WTC11 (cell line): ENCODE results near the gene ELOVL6. TPM values are rescaled to one million over a fixed set of nuclear protein-coding genes. Genes with fewer than 3 reads are reported as not detected.

ENCODE experiments used
- ATAC-seq: fragments of 200-7000 bp; cut with Tn5 transposase; 2 replicates; pipeline ENCODE4 v1.10.0; 2021; ENCODE audit warnings: mild to moderate bottlenecking, moderate library complexity
- CTCF ChIA-PET: fragments of 300-600 bp; sonication (Branson Sonifier 250); formaldehyde crosslinking; loops from one replicate; lab custom pipeline; 2021; ENCODE audit warnings: antibody characterized with exemption; lab: Charles Lee
- POLR2A ChIA-PET: fragments of 350-600 bp; sonication (Branson Sonifier 250); formaldehyde crosslinking; loops from one replicate; lab custom pipeline; 2021; ENCODE audit warnings: antibody characterized with exemption; lab: Charles Lee
- DNase-seq: peaks from one replicate; pipeline ENCODE4 v3.0.0; 2021; ENCODE audit warnings: low spot score
- H3K27ac Mint-ChIP-seq: 2 replicates; pipeline ENCODE4 v1.8.0; 2021; ENCODE audit warnings: mixed read lengths
- H3K27me3 Mint-ChIP-seq: 2 replicates; pipeline ENCODE4 v1.8.0; 2021; ENCODE audit warnings: low read depth, mild to moderate bottlenecking, moderate library complexity, mixed read lengths
- H3K36me3 Mint-ChIP-seq: 2 replicates; pipeline ENCODE4 v1.8.0; 2021; ENCODE audit warnings: mixed read lengths
- H3K4me1 Mint-ChIP-seq: 2 replicates; pipeline ENCODE4 v1.8.0; 2022; ENCODE audit warnings: mixed read lengths
- H3K4me3 Mint-ChIP-seq: 2 replicates; pipeline ENCODE4 v1.8.0; 2021; ENCODE audit warnings: mild to moderate bottlenecking, moderate library complexity, mixed read lengths
- H3K9me3 Mint-ChIP-seq: 2 replicates; pipeline ENCODE4 v1.8.0; 2021; ENCODE audit warnings: mixed read lengths
- CBFB ChIP-seq: sonication (generic); formaldehyde crosslinking; IDR thresholded peaks from 2 replicates; pipeline ENCODE4 v1.8.1; 2022; ENCODE audit warnings: mild to moderate bottlenecking, low read depth, missing genetic modification reagents
- FOXJ3 ChIP-seq: sonication (generic); formaldehyde crosslinking; IDR thresholded peaks from 2 replicates; pipeline ENCODE4 v1.9.0; 2021; ENCODE audit warnings: missing genetic modification reagents, mild to moderate bottlenecking, borderline replicate concordance
- FOXP1 ChIP-seq: sonication (generic); formaldehyde crosslinking; IDR thresholded peaks from 2 replicates; pipeline ENCODE4 v1.8.0; 2022; ENCODE audit warnings: missing genetic modification reagents, mild to moderate bottlenecking, moderate library complexity, borderline replicate concordance
- GABPB1 ChIP-seq: sonication (generic); formaldehyde crosslinking; IDR thresholded peaks from 2 replicates; pipeline ENCODE4 v1.8.1; 2023; ENCODE audit warnings: mild to moderate bottlenecking, missing genetic modification reagents
- IRF2 ChIP-seq: sonication (generic); formaldehyde crosslinking; IDR thresholded peaks from 2 replicates; pipeline ENCODE4 v1.8.0; 2022; ENCODE audit warnings: low read depth, missing genetic modification reagents, borderline replicate concordance
- JAZF1 ChIP-seq: fragments of 250-450 bp; sonication (Bioruptor Pico); IDR thresholded peaks from 2 replicates; pipeline ENCODE4 v1.9.0; 2021; ENCODE audit warnings: moderate library complexity, mild to moderate bottlenecking, inconsistent platforms
- NFYB ChIP-seq: sonication (generic); formaldehyde crosslinking; conservative IDR thresholded peaks from 2 replicates; pipeline ENCODE4 v1.8.0; 2022; ENCODE audit warnings: low read depth, missing genetic modification reagents
- NR3C1 ChIP-seq: sonication (generic); formaldehyde crosslinking; conservative IDR thresholded peaks from 2 replicates; pipeline ENCODE4 v1.8.1; 2023; ENCODE audit warnings: low read depth, mild to moderate bottlenecking, missing genetic modification reagents
- PRRX2 ChIP-seq: fragments of 250-450 bp; sonication (Bioruptor Pico); IDR thresholded peaks from 2 replicates; pipeline ENCODE4 v1.8.0; 2021; ENCODE audit warnings: mild to moderate bottlenecking
- SOX15 ChIP-seq: fragments of 250-450 bp; sonication (Bioruptor Pico); IDR thresholded peaks from 2 replicates; pipeline ENCODE4 v1.9.0; 2021; ENCODE audit warnings: mild to moderate bottlenecking
- SP1 ChIP-seq: sonication (generic); formaldehyde crosslinking; conservative IDR thresholded peaks from 2 replicates; pipeline ENCODE4 v1.8.1; 2022; ENCODE audit warnings: missing genetic modification reagents
- TCF7 ChIP-seq: sonication (generic); formaldehyde crosslinking; IDR thresholded peaks from 2 replicates; pipeline ENCODE4 v1.8.0; 2022; ENCODE audit warnings: mild to moderate bottlenecking, low read depth, missing genetic modification reagents, moderate library complexity
- TEAD4 ChIP-seq: sonication (generic); formaldehyde crosslinking; IDR thresholded peaks from 2 replicates; pipeline ENCODE4 v1.8.0; 2022; ENCODE audit warnings: mild to moderate bottlenecking, missing genetic modification reagents
- ZNF138 ChIP-seq: sonication (generic); formaldehyde crosslinking; conservative IDR thresholded peaks from 2 replicates; pipeline ENCODE4 v1.8.1; 2022; ENCODE audit warnings: mild to moderate bottlenecking, moderate library complexity, missing genetic modification reagents
- ZNF263 ChIP-seq: sonication (generic); formaldehyde crosslinking; IDR thresholded peaks from 2 replicates; pipeline ENCODE4 v1.8.1; 2022; ENCODE audit warnings: low read depth, mild to moderate bottlenecking, moderate library complexity, missing genetic modification reagents
- total RNA-seq: library from RNA; stranded (reverse); gene quantifications from 3 replicates; pipeline ENCODE4 v1.2.3, GENCODE V29; 2021
- TF ChIP-seq, protein P1 (sequence below): fragments of 250-450 bp; sonication (Bioruptor Pico); IDR thresholded peaks from 2 replicates; pipeline ENCODE4 v1.8.0; 2021; ENCODE audit warnings: mild to moderate bottlenecking
- TF ChIP-seq, protein P2 (sequence below): sonication (generic); formaldehyde crosslinking; conservative IDR thresholded peaks from 2 replicates; pipeline ENCODE4 v1.8.1; 2023; ENCODE audit warnings: mild to moderate bottlenecking, low read depth, missing genetic modification reagents, moderate library complexity
- TF ChIP-seq, protein P3 (sequence below): sonication (generic); formaldehyde crosslinking; IDR thresholded peaks from 2 replicates; pipeline ENCODE4 v1.8.0; 2022; ENCODE audit warnings: mild to moderate bottlenecking, missing genetic modification reagents
- TF ChIP-seq, protein P4 (sequence below): sonication (generic); formaldehyde crosslinking; IDR thresholded peaks from 2 replicates; pipeline ENCODE4 v1.8.1; 2023; ENCODE audit warnings: mild to moderate bottlenecking, missing genetic modification reagents
- TF ChIP-seq, protein P5 (sequence below): fragments of 250-450 bp; sonication (Bioruptor Pico); conservative IDR thresholded peaks from 2 replicates; pipeline ENCODE4 v1.9.0; 2021; ENCODE audit warnings: mild to moderate bottlenecking
- TF ChIP-seq, protein P6 (sequence below): sonication (generic); formaldehyde crosslinking; IDR thresholded peaks from 2 replicates; pipeline ENCODE4 v1.8.1; 2023; ENCODE audit warnings: mild to moderate bottlenecking, moderate library complexity, missing genetic modification reagents

Gene ELOVL6
- total RNA-seq, 1 experiment from 2014 or later, result 87.4 TPM

DNA sequence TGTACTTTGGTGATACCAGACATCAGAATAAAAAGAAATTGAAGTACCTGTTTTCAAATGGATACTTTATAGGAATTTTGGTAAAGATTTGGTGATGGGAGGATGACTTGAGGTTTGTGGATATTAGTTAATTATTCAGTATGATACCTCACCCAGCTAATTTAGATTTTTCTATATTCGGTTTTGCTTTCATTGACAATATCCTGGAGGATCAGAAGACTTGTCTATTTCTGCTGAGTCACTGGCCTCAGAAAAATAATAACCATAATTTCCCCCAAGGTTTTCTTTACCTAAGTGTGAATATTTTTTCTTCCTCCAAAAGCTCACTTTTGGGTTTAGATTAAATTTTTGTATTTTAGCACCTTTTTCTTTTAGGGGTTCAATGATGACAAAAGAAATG, 185.5 kb downstream of the ELOVL6 start:
- Mint-ChIP-seq H3K36me3 (peaks cover 3% of the 10 kb centered on the region), H3K4me1 (peaks cover 15% of the 10 kb centered on the region), H3K27me3 (no peaks in the 10 kb centered on the region), H3K9me3 (peaks cover 10% of the 10 kb centered on the region), H3K4me3 (no peak overlapping the region), H3K27ac (no peak overlapping the region)
- ATAC-seq, result no peak
- no peak for DNase-seq
- ChIA-PET CTCF (interaction anchor here (1.2 kb wide), 1 partner anchor 332 kb away, joined by 4 read pairs; no protein-coding TSS in a partner anchor), POLR2A (interaction anchor here (0.6 kb wide), 1 partner anchor 1173 kb away, joined by 6 read pairs; no protein-coding TSS in a partner anchor)
- no peak for TF ChIP-seq TEAD4 (CRISPR knock-in tag)
- no peak for TF ChIP-seq IRF2 (CRISPR knock-in tag)
- TF ChIP-seq, protein P1, sequence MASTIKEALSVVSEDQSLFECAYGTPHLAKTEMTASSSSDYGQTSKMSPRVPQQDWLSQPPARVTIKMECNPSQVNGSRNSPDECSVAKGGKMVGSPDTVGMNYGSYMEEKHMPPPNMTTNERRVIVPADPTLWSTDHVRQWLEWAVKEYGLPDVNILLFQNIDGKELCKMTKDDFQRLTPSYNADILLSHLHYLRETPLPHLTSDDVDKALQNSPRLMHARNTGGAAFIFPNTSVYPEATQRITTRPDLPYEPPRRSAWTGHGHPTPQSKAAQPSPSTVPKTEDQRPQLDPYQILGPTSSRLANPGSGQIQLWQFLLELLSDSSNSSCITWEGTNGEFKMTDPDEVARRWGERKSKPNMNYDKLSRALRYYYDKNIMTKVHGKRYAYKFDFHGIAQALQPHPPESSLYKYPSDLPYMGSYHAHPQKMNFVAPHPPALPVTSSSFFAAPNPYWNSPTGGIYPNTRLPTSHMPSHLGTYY (CRISPR knock-in tag), result no peak
- no peak for TF ChIP-seq ZNF263 (CRISPR knock-in tag)
- no peak for TF ChIP-seq JAZF1 (CRISPR knock-in tag)
- no peak for TF ChIP-seq ZNF138
- TF ChIP-seq TCF7, result no peak
- no peak for TF ChIP-seq FOXJ3
- TF ChIP-seq, protein P2, sequence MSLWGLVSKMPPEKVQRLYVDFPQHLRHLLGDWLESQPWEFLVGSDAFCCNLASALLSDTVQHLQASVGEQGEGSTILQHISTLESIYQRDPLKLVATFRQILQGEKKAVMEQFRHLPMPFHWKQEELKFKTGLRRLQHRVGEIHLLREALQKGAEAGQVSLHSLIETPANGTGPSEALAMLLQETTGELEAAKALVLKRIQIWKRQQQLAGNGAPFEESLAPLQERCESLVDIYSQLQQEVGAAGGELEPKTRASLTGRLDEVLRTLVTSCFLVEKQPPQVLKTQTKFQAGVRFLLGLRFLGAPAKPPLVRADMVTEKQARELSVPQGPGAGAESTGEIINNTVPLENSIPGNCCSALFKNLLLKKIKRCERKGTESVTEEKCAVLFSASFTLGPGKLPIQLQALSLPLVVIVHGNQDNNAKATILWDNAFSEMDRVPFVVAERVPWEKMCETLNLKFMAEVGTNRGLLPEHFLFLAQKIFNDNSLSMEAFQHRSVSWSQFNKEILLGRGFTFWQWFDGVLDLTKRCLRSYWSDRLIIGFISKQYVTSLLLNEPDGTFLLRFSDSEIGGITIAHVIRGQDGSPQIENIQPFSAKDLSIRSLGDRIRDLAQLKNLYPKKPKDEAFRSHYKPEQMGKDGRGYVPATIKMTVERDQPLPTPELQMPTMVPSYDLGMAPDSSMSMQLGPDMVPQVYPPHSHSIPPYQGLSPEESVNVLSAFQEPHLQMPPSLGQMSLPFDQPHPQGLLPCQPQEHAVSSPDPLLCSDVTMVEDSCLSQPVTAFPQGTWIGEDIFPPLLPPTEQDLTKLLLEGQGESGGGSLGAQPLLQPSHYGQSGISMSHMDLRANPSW, result no peak
- TF ChIP-seq, protein P3, sequence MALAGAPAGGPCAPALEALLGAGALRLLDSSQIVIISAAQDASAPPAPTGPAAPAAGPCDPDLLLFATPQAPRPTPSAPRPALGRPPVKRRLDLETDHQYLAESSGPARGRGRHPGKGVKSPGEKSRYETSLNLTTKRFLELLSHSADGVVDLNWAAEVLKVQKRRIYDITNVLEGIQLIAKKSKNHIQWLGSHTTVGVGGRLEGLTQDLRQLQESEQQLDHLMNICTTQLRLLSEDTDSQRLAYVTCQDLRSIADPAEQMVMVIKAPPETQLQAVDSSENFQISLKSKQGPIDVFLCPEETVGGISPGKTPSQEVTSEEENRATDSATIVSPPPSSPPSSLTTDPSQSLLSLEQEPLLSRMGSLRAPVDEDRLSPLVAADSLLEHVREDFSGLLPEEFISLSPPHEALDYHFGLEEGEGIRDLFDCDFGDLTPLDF (CRISPR knock-in tag), result no peak
- TF ChIP-seq GABPB1, result no peak
- TF ChIP-seq CBFB, result no peak
- no peak for TF ChIP-seq NFYB (CRISPR knock-in tag)
- TF ChIP-seq SP1 (CRISPR knock-in tag), result no peak
- TF ChIP-seq, protein P4, sequence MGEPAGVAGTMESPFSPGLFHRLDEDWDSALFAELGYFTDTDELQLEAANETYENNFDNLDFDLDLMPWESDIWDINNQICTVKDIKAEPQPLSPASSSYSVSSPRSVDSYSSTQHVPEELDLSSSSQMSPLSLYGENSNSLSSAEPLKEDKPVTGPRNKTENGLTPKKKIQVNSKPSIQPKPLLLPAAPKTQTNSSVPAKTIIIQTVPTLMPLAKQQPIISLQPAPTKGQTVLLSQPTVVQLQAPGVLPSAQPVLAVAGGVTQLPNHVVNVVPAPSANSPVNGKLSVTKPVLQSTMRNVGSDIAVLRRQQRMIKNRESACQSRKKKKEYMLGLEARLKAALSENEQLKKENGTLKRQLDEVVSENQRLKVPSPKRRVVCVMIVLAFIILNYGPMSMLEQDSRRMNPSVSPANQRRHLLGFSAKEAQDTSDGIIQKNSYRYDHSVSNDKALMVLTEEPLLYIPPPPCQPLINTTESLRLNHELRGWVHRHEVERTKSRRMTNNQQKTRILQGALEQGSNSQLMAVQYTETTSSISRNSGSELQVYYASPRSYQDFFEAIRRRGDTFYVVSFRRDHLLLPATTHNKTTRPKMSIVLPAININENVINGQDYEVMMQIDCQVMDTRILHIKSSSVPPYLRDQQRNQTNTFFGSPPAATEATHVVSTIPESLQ (CRISPR knock-in tag), result no peak
- no peak for TF ChIP-seq NR3C1 (CRISPR knock-in tag)
- TF ChIP-seq, protein P5, sequence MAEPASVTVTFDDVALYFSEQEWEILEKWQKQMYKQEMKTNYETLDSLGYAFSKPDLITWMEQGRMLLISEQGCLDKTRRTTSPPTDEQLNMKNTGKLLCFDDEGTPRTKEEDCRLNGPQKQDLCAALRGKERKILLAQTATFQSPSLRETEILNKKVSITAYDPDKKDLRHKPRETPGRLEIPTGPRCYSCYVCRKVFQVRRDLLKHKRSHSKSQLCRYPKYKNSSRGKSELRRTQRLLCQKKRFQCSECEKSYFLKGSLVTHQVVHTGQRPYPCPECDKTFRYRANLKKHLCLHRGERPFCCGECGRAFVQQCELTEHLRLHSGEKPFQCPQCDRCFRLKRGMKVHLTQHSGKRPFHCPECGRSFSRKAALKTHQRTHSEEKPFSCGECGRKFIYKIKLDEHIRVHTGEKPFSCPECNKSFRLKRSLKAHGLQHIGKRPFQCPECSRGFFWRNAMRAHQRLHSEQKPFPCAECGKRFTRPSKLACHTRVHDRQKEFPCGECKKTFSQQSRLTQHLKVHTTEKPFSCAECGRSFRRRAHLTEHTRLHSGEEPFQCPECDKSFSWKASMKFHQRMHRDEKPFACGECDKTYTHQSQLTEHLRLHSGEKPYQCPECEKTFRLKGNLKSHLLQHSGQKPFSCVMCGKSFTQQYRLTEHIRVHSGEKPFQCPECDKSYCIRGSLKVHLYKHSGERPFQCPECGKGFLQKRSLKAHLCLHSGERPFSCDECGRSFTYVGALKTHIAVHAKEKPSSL (CRISPR knock-in tag), result no peak

DNA sequence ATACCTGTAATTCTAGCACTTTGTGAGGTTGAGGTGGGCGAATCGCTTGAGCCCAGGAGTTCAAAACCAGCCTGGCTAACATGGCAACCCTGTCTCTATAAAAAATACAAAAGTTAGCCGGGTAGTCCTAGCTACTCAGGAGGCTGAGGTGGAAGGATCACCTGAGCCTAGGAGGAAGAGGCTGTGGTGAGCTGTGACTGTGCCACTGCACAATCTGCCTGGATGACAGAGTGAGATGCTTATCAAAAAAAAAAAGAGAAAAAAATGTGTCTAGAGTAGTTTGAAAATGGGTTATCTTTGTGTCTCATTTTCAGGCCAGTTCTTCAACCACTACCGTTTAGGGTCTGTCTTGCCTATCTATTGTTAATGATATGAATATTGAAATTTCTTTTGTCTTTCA, 187.6 kb downstream of the ELOVL6 start:
- ATAC-seq (no peak), DNase-seq (no peak)
- CTCF ChIA-PET, result interaction anchor here (1.0 kb wide), 1 partner anchor 500 kb away, joined by 4 read pairs; no protein-coding TSS in a partner anchor
- POLR2A ChIA-PET, result no interaction called here
- Mint-ChIP-seq H3K27ac (no peak overlapping the region), H3K9me3 (peaks cover 3% of the 10 kb centered on the region; the same call in 1 of the 2 replicates), H3K27me3 (no peaks in the 10 kb centered on the region), H3K4me3 (no peak overlapping the region), H3K36me3 (no peaks in the 10 kb centered on the region), H3K4me1 (peaks cover 8% of the 10 kb centered on the region)
- TF ChIP-seq, protein P6, sequence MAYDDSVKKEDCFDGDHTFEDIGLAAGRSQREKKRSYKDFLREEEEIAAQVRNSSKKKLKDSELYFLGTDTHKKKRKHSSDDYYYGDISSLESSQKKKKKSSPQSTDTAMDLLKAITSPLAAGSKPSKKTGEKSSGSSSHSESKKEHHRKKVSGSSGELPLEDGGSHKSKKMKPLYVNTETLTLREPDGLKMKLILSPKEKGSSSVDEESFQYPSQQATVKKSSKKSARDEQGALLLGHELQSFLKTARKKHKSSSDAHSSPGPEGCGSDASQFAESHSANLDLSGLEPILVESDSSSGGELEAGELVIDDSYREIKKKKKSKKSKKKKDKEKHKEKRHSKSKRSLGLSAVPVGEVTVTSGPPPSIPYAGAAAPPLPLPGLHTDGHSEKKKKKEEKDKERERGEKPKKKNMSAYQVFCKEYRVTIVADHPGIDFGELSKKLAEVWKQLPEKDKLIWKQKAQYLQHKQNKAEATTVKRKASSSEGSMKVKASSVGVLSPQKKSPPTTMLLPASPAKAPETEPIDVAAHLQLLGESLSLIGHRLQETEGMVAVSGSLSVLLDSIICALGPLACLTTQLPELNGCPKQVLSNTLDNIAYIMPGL, result no peak
- no peak for TF ChIP-seq SOX15 (CRISPR knock-in tag)
- TF ChIP-seq FOXP1, result no peak
- TF ChIP-seq, protein P2, result no peak
- TF ChIP-seq PRRX2 (CRISPR knock-in tag), result no peak
